Spinal cord (tissue), 10 donors: ENCODE results near the gene REV3L. TPM values are rescaled to one million over a fixed set of nuclear protein-coding genes. Genes with fewer than 3 reads are reported as not detected.
A peak's percentile ranks its signal among the peaks of the same experiment; 100 is the strongest.
"Not testable (repeated sequence)": the region's sequence is repeated elsewhere in the genome, so short reads cannot be mapped to it uniquely, and the experiment has no call there.

ENCODE experiments used
- DNase-seq, 6 donors: peaks; one replicate each; pipeline versions ENCODE4 v3.0.0 to v3.0.0-alpha.2; 2013 to 2015; ENCODE audit warnings: low spot score in 6 of 6, low read depth in 4 of 6
- H3K27ac ChIP-seq: one replicate; pipeline ENCODE4 v1.5.1; 2013; ENCODE audit warnings: low read depth, low read length, control low read depth
- H3K27me3 ChIP-seq: one replicate; pipeline ENCODE4 v1.6.1; 2013; ENCODE audit warnings: low read length; ENCODE audit not compliant: control insufficient read depth, insufficient read depth
- H3K36me3 ChIP-seq: one replicate; pipeline ENCODE4 v1.6.1; 2013; ENCODE audit warnings: low read length; ENCODE audit not compliant: control insufficient read depth, insufficient read depth
- H3K4me1 ChIP-seq: one replicate; pipeline ENCODE4 v1.6.1; 2013; ENCODE audit warnings: low read length; ENCODE audit not compliant: control insufficient read depth, insufficient read depth
- H3K4me3 ChIP-seq: one replicate; pipeline ENCODE4 v1.5.1; 2013; ENCODE audit warnings: low read depth, low read length, control low read depth
- H3K9me3 ChIP-seq: one replicate; pipeline ENCODE4 v1.6.1; 2013; ENCODE audit warnings: low read length; ENCODE audit not compliant: control insufficient read depth, insufficient read depth
- WGBS: methylation state at CpG from one replicate; pipeline ENCODE4 v1.1.5; 2013; ENCODE audit warnings: missing lambda C conversion rate; ENCODE audit not compliant: insufficient coverage; 5-methylcytosine and 5-hydroxymethylcytosine counted together
- polyA plus RNA-seq, 2 donors: library from polyadenylated mRNA; unstranded; fragments of 120-200 nt; gene quantifications; one replicate each; pipeline ENCODE4 v1.2.1, GENCODE V29; 2013; ENCODE audit not compliant: insufficient read length in 2 of 2
- total RNA-seq, 2 donors: library from RNA; depleted of rRNA in 1 of 2; stranded (reverse); fragments of 120-200 nt in 1 of 2; fragments of >200 nt in 1 of 2; gene quantifications; one replicate each; pipeline versions ENCODE4 v1.2.3 to v1.2.4, GENCODE V29; 2013 to 2014
- donor health status: healthy.

The REV3L gene
- total and polyA plus RNA-seq, 4 donors: 62.0 to 120 (median 97.9) TPM

GRCh38 chr6:111301946-111302345, 181.1 kb downstream of the REV3L start:
- Histone ChIP-seq H3K27me3 (no peaks in the 10 kb centered on the region), H3K36me3 (peaks cover 9% of the 10 kb centered on the region), H3K27ac (no peak overlapping the region), H3K9me3 (no peaks in the 10 kb centered on the region), H3K4me3 (no peak overlapping the region), H3K4me1 (no peaks in the 10 kb centered on the region)
- WGBS: 100% methylated on average over 1 of the region's 2 CpGs
- DNase-seq: peak in 2 of 6 donors; percentile 34 to 68

GRCh38 chr6:111300938-111301800, 181.8 kb downstream of the REV3L start:
- 85% methylated on average over 8 of the region's 9 CpGs for WGBS
- DNase-seq, H3K4me3 ChIP-seq: not testable (repeated sequence)

GRCh38 chr6:111297776-111298175, 185.2 kb downstream of the REV3L start:
- WGBS: no CpG with 5 or more reads among the region's 1 CpG

More at GRCh38 chr6:111300938-111301800, 181.8 kb downstream of the REV3L start:
- not testable (repeated sequence) for H3K27me3 ChIP-seq, H3K4me1 ChIP-seq, H3K9me3 ChIP-seq, H3K27ac ChIP-seq, H3K36me3 ChIP-seq

GRCh38 chr6:111294374-111294967, 188.5 kb downstream of the REV3L start:
- 90% methylated on average over 2 of the region's 7 CpGs for WGBS
- DNase-seq: no peak
- H3K27ac ChIP-seq: no peak overlapping the region
- no peaks in the 10 kb centered on the region for H3K9me3 ChIP-seq
- no peaks in the 10 kb centered on the region for H3K27me3 ChIP-seq
- no peaks in the 10 kb centered on the region for H3K4me1 ChIP-seq
- no peak overlapping the region for H3K4me3 ChIP-seq
- H3K36me3 ChIP-seq: peaks cover 3% of the 10 kb centered on the region

More at GRCh38 chr6:111297776-111298175, 185.2 kb downstream of the REV3L start:
- Histone ChIP-seq H3K27ac (no peak overlapping the region), H3K36me3 (no peaks in the 10 kb centered on the region), H3K4me1 (no peaks in the 10 kb centered on the region), H3K4me3 (no peak overlapping the region), H3K9me3 (no peaks in the 10 kb centered on the region), H3K27me3 (no peaks in the 10 kb centered on the region)
- DNase-seq: no peak

- H3K27me3 ChIP-seq: no peaks in the 10 kb centered on the region
- peaks cover 3% of the 10 kb centered on the region for H3K36me3 ChIP-seq
- H3K4me3 ChIP-seq: no peak overlapping the region
- H3K9me3 ChIP-seq: no peaks in the 10 kb centered on the region
- no peak overlapping the region for H3K27ac ChIP-seq
- H3K4me1 ChIP-seq: no peaks in the 10 kb centered on the region
- no peak for DNase-seq
- no CpG with 5 or more reads among the region's 5 CpGs for WGBS
These were observed 191.4 kb downstream of the REV3L start for GRCh38 chr6:111291336-111292259.

- not testable (repeated sequence) for H3K4me3 ChIP-seq, DNase-seq, H3K9me3 ChIP-seq, H3K27ac ChIP-seq, H3K36me3 ChIP-seq, H3K27me3 ChIP-seq, H3K4me1 ChIP-seq
- WGBS: 71% methylated on average over 3 of the region's 5 CpGs
These were observed 192.2 kb downstream of the REV3L start for GRCh38 chr6:111290689-111291335.

GRCh38 chr6:111284356-111284755, 198.7 kb downstream of the REV3L start:
- WGBS: no CpG with 5 or more reads among the region's 5 CpGs
- not testable (repeated sequence) for H3K4me1 ChIP-seq, H3K4me3 ChIP-seq

GRCh38 chr6:111283707-111284106, 199.3 kb downstream of the REV3L start:
- Histone ChIP-seq H3K36me3 (peaks cover 9% of the 10 kb centered on the region), H3K9me3 (no peaks in the 10 kb centered on the region), H3K27ac (no peak overlapping the region), H3K27me3 (no peaks in the 10 kb centered on the region), H3K4me1 (no peaks in the 10 kb centered on the region), H3K4me3 (no peak overlapping the region)
- no peak for DNase-seq
- WGBS: 67% methylated on average over 1 of the region's 2 CpGs

More at GRCh38 chr6:111284356-111284755, 198.7 kb downstream of the REV3L start:
- H3K27ac ChIP-seq, DNase-seq, H3K36me3 ChIP-seq, H3K9me3 ChIP-seq, H3K27me3 ChIP-seq: not testable (repeated sequence)

GRCh38 chr6:111282515-111282914, 200.5 kb downstream of the REV3L start:
- Histone ChIP-seq H3K27ac (no peak overlapping the region), H3K4me1 (no peaks in the 10 kb centered on the region), H3K4me3 (no peak overlapping the region), H3K9me3 (no peaks in the 10 kb centered on the region), H3K27me3 (no peaks in the 10 kb centered on the region), H3K36me3 (peaks cover 9% of the 10 kb centered on the region)
- DNase-seq: no peak
- WGBS: no CpG with 5 or more reads among the region's 1 CpG
